Neural cell (in vitro differentiated cells): ENCODE measurements around the gene MYO9A.

Experiments
- EP300 ChIP-seq: fragments of 450-650 bp; conservative IDR thresholded peaks from 2 replicates; pipeline ENCODE4 v1.6.1; 2014; ENCODE audit warnings: antibody characterized with exemption, mild to moderate bottlenecking, moderate library complexity; ENCODE audit not compliant: poor library complexity, severe bottlenecking
- EZH2 ChIP-seq: fragments of 200-600, 300-800 bp; shearing (Covaris generic), sonication (generic); IDR thresholded peaks from 2 replicates; pipeline ENCODE4 v1.6.1; 2014; ENCODE audit warnings: antibody characterized with exemption, low read length, borderline replicate concordance, mild to moderate bottlenecking; ENCODE audit not compliant: insufficient read depth, poor library complexity, severe bottlenecking
- MXI1 ChIP-seq: fragments of 450-650 bp; conservative IDR thresholded peaks from 2 replicates; pipeline ENCODE4 v1.6.1; 2014; ENCODE audit warnings: antibody characterized with exemption, mild to moderate bottlenecking; ENCODE audit not compliant: poor library complexity, severe bottlenecking
- POLR2AphosphoS5 ChIP-seq: IDR thresholded peaks from 2 replicates; pipeline ENCODE4 v1.6.1; 2012
- RAD21 ChIP-seq: fragments of 450-650 bp; conservative IDR thresholded peaks from 2 replicates; pipeline ENCODE4 v1.6.1; 2014; ENCODE audit warnings: antibody characterized with exemption, mild to moderate bottlenecking, moderate library complexity
- SMC3 ChIP-seq: fragments of 450-650 bp; conservative IDR thresholded peaks from 2 replicates; pipeline ENCODE4 v1.6.1; 2014; ENCODE audit warnings: antibody characterized with exemption, mild to moderate bottlenecking, moderate library complexity; ENCODE audit not compliant: poor library complexity
- TAF1 ChIP-seq: IDR thresholded peaks from 2 replicates; pipeline ENCODE4 v1.6.1; 2012; ENCODE audit warnings: low read depth
- TF ChIP-seq, protein P1 (sequence below): fragments of 450-650 bp; IDR thresholded peaks from 2 replicates; pipeline ENCODE4 v1.5.1; 2014; ENCODE audit warnings: antibody characterized with exemption, mild to moderate bottlenecking, moderate library complexity; ENCODE audit not compliant: poor library complexity, severe bottlenecking
- TF ChIP-seq, protein P2 (sequence below): IDR thresholded peaks from 2 replicates; pipeline ENCODE4 v1.6.1; 2012; ENCODE audit warnings: borderline replicate concordance

- TF ChIP-seq, protein P1, sequence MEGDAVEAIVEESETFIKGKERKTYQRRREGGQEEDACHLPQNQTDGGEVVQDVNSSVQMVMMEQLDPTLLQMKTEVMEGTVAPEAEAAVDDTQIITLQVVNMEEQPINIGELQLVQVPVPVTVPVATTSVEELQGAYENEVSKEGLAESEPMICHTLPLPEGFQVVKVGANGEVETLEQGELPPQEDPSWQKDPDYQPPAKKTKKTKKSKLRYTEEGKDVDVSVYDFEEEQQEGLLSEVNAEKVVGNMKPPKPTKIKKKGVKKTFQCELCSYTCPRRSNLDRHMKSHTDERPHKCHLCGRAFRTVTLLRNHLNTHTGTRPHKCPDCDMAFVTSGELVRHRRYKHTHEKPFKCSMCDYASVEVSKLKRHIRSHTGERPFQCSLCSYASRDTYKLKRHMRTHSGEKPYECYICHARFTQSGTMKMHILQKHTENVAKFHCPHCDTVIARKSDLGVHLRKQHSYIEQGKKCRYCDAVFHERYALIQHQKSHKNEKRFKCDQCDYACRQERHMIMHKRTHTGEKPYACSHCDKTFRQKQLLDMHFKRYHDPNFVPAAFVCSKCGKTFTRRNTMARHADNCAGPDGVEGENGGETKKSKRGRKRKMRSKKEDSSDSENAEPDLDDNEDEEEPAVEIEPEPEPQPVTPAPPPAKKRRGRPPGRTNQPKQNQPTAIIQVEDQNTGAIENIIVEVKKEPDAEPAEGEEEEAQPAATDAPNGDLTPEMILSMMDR, result no peak
- TF ChIP-seq EZH2, result no peak
- TF ChIP-seq MXI1, result no peak
- TF ChIP-seq EP300, result no peak
- no peak for TF ChIP-seq RAD21
- no peak for TF ChIP-seq POLR2AphosphoS5
- TF ChIP-seq, protein P2, sequence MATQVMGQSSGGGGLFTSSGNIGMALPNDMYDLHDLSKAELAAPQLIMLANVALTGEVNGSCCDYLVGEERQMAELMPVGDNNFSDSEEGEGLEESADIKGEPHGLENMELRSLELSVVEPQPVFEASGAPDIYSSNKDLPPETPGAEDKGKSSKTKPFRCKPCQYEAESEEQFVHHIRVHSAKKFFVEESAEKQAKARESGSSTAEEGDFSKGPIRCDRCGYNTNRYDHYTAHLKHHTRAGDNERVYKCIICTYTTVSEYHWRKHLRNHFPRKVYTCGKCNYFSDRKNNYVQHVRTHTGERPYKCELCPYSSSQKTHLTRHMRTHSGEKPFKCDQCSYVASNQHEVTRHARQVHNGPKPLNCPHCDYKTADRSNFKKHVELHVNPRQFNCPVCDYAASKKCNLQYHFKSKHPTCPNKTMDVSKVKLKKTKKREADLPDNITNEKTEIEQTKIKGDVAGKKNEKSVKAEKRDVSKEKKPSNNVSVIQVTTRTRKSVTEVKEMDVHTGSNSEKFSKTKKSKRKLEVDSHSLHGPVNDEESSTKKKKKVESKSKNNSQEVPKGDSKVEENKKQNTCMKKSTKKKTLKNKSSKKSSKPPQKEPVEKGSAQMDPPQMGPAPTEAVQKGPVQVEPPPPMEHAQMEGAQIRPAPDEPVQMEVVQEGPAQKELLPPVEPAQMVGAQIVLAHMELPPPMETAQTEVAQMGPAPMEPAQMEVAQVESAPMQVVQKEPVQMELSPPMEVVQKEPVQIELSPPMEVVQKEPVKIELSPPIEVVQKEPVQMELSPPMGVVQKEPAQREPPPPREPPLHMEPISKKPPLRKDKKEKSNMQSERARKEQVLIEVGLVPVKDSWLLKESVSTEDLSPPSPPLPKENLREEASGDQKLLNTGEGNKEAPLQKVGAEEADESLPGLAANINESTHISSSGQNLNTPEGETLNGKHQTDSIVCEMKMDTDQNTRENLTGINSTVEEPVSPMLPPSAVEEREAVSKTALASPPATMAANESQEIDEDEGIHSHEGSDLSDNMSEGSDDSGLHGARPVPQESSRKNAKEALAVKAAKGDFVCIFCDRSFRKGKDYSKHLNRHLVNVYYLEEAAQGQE, result no peak
- no peak for TF ChIP-seq TAF1
- TF ChIP-seq SMC3, result no peak
These were observed 304.1 kb downstream of the MYO9A start for GRCh38 chr15:71813723-71814470.
